Activated naive CD4-positive, alpha-beta T cell treated with anti-CD3 and anti-CD28 coated beads, Interleukin-2, amount 50 U/mL, for 72 hours (primary cell): Measurements from ENCODE around the gene MRPL21. TPM values are rescaled to one million over a fixed set of nuclear protein-coding genes. Genes with fewer than 3 reads are reported as not detected.
A peak's percentile ranks its signal among the peaks of the same experiment; 100 is the strongest.

Source experiments
- ATAC-seq, 2 donors: fragments of 150-1000 bp; cut with Tn5 transposase; 2 replicates each; pipeline ENCODE4 v1.10.0; 2021; ENCODE audit warnings: mild to moderate bottlenecking in 2 of 2, moderate library complexity in 2 of 2
- DNase-seq, 2 donors: peaks; one replicate each; pipeline ENCODE4 v3.0.0; 2021 to 2022; ENCODE audit warnings: low spot score in 2 of 2
- H3K27ac Mint-ChIP-seq, 2 donors: one replicate each; pipeline ENCODE4 v1.8.0; 2022; ENCODE audit warnings: mild to moderate bottlenecking in 2 of 2, mixed read lengths in 2 of 2
- H3K36me3 Mint-ChIP-seq, 2 donors: one replicate each; pipeline ENCODE4 v1.8.0; 2022; ENCODE audit warnings: mixed read lengths in 2 of 2
- H3K9me3 Mint-ChIP-seq, 2 donors: one replicate each; pipeline ENCODE4 v1.8.0; 2022; ENCODE audit warnings: mixed read lengths in 2 of 2
- total RNA-seq, 2 donors: library from RNA; stranded (reverse); gene quantifications; one replicate each; pipeline ENCODE4 v1.2.3, GENCODE V29; 2022

MRPL21 gene
- total RNA-seq, 2 donors from 2014 or later, result 49.4 to 87.1 TPM

DNA sequence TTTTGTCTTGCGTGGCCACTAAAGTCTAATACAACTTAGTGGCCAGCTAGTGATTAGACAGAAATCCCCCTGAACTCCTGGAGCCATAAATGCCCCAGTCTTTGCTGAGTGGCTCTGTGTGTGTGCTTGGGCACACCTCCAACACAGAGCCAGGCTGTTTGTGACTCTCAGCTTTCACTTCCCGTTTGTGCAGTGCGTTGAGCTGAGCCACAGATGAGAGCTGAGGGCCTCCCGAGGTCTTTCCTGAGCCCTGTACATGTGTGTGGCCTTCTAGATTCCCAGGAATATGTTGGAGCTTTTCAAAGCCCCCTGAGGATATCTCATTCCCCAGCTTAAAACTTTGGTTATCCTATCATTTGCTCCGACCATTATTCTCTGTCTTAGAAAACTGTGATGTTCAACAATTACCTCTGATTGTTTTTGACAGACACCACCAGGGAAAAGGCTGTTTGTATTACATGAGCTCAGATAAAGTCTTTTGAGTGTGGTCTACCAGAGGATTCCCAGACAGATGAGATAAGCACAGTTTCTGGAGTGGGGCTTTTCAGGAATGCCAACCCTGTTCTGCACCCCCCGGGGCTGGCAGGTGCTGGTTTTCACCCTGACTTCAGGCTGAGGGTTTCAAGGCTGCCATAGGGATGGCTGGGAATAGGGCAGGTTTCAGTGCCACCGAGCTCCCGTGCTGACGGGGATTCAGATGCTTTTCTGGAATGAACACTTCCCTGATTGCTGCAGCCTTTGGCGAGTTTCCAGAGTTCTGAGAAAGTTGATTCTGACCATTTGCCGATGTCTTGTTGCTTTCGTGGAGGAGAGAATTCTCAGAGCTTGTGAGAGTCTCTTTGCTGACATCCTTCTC, 23.9 kb upstream of the MRPL21 start:
- no peak for ATAC-seq
- peaks cover 42 to 64% of the 10 kb centered on the region in 2 donors for H3K36me3 Mint-ChIP-seq
- DNase-seq, result peak in 1 of 2 donors; percentile 9
- no peak overlapping the region for H3K27ac Mint-ChIP-seq
- peaks cover 10 to 22% of the 10 kb centered on the region in 2 donors for H3K9me3 Mint-ChIP-seq

DNA sequence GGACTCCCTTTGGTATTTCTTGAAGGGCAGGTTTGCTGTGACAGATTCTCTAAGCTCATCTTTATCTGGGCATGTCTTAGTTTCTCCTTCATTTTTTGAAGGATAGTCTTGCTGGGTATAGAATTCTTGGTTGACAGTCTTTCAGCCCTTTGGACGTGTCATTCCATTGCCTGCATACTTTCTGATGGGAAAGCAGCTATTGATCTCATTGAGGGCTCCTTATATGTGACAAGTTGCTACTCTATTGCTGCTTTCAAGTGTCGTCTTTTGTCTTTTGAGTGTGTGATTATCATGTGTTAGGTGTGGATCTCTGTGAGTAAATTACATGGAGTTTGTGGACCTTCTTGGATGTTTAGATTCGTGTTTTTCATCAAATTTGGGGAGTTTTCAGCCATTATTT, 22.0 kb upstream of the MRPL21 start:
- Mint-ChIP-seq H3K36me3 (peaks cover 50 to 73% of the 10 kb centered on the region in 2 donors), H3K9me3 (peaks cover 10 to 22% of the 10 kb centered on the region in 2 donors), H3K27ac (no peak overlapping the region)
- DNase-seq (no peak), ATAC-seq (no peak)

DNA sequence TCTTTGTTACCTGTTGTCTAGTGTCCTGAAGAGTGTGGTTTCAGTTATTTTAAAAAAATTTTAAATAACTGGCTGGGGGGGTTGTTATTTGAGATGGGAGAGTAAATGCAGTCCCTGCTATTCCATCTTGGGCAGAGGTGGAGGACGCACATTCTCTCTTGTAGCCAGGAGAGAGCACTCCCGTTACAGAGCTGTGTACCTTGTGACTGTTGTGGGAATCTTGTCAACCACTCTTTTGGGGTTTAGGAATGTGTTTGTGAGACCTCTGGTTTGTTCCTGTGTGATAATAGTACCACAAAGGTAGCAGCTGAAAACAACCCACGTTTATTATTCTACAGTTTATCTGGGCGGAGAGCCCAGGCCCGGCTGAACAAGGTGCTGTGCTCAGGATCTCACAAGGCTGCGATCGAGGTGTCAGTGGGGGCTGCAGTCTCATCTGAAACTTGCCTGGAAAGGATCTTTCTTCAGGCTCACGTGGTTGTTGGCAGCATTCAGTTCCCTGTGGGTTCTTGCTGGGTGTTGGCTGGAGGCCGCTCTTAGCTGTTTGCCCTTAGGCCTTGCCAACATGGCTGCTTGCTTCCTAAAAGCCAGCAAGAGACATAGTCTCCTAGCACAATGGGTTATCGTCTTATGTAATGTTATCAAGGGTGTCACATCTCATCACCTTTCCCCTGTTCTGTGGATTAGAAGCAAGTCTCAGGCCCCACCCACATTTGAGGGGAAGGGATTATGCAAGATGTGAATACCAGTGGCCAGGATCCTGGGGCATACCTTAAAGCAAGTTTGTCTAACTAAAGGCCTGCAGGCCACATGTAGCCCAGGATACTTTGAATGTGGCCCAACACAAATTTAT, 20.7 kb upstream of the MRPL21 start:
- ATAC-seq (no peak), DNase-seq (peak in 1 of 2 donors; percentile 23)
- Mint-ChIP-seq H3K36me3 (peaks cover 48 to 72% of the 10 kb centered on the region in 2 donors), H3K27ac (no peak overlapping the region), H3K9me3 (peaks cover 10 to 22% of the 10 kb centered on the region in 2 donors)

DNA sequence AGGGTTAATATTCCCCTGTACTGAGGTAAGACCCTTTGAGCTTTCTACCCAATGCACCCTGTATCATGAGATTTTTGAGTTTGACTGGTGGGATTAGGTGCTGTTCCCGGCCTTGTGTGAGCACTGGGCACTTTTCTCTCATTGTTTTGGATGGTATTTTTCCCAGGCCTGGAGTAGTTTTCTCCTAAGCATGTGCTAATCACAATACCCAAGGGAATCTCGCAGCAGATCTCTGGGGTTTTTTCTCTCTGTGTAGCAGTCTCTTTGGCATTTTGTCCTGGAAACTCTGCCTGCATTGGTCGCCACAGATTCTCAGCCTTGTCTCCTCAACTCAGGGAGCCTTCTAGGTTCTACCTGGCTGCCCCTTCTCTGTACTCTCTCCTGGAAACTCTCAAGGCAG, 20.0 kb upstream of the MRPL21 start:
- H3K9me3 Mint-ChIP-seq, result peaks cover 10 to 22% of the 10 kb centered on the region in 2 donors
- H3K36me3 Mint-ChIP-seq, result peaks cover 48 to 71% of the 10 kb centered on the region in 2 donors
- DNase-seq (no peak), ATAC-seq (no peak)
- no peak overlapping the region for H3K27ac Mint-ChIP-seq

DNA sequence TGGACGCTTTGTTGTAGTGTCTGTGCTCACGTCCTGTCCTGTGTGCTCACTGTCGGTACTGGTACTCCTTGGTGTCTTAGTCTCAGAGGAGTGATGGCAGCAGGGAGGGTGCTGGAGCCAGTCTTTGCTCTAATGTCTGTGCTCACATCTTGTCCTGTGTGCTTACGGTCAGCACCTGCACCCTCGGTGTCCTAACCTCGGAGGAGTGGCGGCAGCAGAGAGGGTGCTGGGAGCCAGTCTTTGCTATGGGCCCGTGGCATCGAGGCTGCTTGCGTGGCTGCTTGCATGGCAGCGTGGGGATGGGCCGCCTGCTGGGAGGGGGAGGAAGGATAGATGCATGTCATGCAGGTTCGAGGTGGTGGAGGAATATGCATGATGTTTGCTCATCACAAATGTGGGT, 12.8 kb upstream of the MRPL21 start:
- Mint-ChIP-seq H3K27ac (no peak overlapping the region), H3K9me3 (no peaks in the 10 kb centered on the region), H3K36me3 (peaks cover 2 to 6% of the 10 kb centered on the region in 2 donors)
- DNase-seq, result peak in 1 of 2 donors; percentile 33
- no peak for ATAC-seq

DNA sequence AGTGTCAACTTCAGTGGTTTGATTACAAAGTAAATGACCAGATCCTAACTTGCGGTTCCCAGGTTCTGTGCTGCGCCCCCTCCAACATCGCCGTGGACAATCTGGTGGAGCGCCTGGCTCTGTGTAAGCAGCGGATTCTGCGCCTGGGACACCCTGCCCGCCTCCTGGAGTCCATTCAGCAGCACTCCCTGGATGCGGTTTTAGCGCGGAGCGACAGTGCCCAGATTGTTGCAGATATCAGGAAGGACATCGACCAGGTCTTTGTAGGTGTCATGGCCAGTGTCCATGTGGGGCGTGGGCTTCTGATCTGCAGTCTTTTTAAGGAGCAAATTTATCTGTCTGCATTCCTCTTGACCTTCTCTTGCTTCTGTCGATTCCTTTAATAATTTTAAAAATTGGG, 11.1 kb upstream of the MRPL21 start:
- Mint-ChIP-seq H3K9me3 (no peaks in the 10 kb centered on the region), H3K36me3 (no peaks in the 10 kb centered on the region), H3K27ac (no peak overlapping the region)
- ATAC-seq (no peak), DNase-seq (peak in 1 of 2 donors; percentile 39)

DNA sequence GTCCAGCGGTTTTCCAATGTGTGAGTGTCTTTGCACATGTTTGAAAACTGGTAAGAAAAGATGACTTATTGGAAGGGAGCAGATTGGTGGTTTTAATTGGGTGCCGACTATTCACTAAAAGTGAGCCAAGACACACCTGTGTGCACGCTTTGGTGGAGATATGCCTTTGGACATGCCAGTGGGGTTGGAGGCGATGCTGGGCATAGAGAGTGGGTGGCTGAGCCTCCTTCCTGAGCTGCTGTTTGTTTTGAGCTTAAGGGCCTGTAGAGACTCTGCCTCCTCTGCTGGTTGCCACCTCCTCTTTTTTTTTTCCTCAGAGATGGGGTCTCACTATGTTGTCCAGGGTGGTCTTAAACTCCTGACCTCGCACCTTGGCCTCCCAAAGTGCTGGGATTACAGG, 9.6 kb upstream of the MRPL21 start:
- H3K27ac Mint-ChIP-seq, result no peak overlapping the region
- no peaks in the 10 kb centered on the region for H3K9me3 Mint-ChIP-seq
- DNase-seq (peak in 1 of 2 donors; percentile 21), ATAC-seq (no peak)
- no peaks in the 10 kb centered on the region for H3K36me3 Mint-ChIP-seq

DNA sequence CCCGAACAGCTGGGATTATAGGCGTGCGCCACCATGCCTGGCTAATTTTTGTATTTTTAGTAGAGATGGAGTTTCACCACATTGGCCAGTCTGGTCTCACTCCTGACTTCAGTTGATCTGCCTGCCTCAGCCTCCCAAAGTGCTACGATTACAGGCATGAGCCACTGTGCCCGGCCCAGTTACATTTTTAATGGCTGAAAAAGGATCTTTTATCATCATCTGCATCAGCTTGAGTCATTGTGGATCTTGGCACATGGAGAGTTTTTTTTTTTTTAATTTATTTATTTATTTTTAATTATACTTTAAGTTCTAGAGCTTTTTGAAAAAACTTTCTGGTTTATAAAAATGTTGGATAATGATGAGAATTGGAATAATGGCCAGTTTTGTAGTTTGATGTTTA, 8.6 kb upstream of the MRPL21 start:
- ATAC-seq (no peak), DNase-seq (no peak)
- no peak overlapping the region for H3K27ac Mint-ChIP-seq
- no peaks in the 10 kb centered on the region for H3K9me3 Mint-ChIP-seq
- H3K36me3 Mint-ChIP-seq, result peaks cover 0 to 4% of the 10 kb centered on the region in 2 donors

DNA sequence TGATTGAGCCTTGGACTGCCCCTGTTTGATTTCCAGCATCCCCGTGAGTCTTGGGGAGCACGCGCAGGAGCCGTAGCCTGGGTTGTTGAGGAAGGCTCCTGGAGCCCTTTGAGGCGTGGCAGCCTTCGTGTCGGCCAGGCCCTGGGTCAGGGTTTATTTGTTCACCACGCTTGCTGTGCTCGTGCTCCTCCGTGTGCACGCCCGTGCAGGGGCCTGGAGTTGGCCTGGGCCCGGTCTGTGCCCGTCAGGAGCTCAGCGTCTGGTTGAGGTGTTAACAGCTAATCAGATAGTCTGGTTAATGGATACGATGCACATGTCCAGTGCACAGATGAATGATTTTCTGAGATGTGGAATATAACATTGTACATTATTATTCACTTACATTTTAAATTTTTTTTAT, 8.1 kb upstream of the MRPL21 start:
- DNase-seq (peak in 1 of 2 donors; percentile 45), ATAC-seq (no peak)
- H3K27ac Mint-ChIP-seq, result peak overlapping the region in 1 of 2 donors; percentile 9
- H3K9me3 Mint-ChIP-seq, result no peaks in the 10 kb centered on the region
- peaks cover 0 to 5% of the 10 kb centered on the region in 2 donors for H3K36me3 Mint-ChIP-seq

DNA sequence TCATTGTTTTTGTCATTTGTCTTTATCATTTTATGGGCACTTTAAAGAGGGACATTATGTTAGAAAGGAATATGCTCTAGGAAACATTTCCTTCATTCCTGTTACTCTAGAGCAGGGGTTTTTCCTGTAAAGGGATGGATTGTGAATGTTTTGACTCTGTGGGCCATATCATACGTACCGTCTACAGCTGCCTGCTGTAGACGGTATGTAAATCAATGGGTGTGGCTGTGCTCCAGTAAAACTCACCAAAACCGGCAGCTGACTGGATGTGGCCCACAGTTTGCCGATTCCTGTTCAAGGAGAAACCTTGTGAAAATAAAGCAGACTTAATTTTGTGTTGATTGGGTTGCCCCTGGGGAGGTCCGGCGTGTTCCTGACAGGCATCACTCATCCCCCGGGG, 7.3 kb upstream of the MRPL21 start:
- H3K36me3 Mint-ChIP-seq, result peaks cover 0 to 5% of the 10 kb centered on the region in 2 donors
- DNase-seq (peak in 1 of 2 donors; percentile 23), ATAC-seq (no peak)
- H3K9me3 Mint-ChIP-seq, result no peaks in the 10 kb centered on the region
- no peak overlapping the region for H3K27ac Mint-ChIP-seq

DNA sequence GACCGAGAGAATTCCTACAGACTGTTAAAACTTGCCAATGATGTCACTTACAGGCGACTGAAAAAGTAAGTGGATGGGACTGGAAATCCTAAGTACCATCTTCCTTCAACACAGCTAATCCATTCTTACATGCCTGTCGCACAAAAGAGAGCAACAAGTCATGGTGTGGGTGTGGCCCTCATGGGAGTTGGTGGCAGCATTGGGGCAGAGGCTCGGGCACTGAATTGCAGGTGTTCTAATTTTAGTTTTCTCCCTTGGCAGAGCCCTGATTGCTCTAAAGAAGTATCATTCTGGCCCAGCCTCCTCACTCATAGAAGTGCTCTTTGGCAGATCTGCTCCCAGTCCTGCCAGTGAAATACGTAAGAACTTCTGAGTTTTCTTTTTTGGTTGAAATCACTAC, 4.6 kb upstream of the MRPL21 start:
- no peak for DNase-seq
- H3K36me3 Mint-ChIP-seq, result peaks cover 5 to 17% of the 10 kb centered on the region in 2 donors
- H3K27ac Mint-ChIP-seq, result no peak overlapping the region
- no peak for ATAC-seq
- H3K9me3 Mint-ChIP-seq, result no peaks in the 10 kb centered on the region

DNA sequence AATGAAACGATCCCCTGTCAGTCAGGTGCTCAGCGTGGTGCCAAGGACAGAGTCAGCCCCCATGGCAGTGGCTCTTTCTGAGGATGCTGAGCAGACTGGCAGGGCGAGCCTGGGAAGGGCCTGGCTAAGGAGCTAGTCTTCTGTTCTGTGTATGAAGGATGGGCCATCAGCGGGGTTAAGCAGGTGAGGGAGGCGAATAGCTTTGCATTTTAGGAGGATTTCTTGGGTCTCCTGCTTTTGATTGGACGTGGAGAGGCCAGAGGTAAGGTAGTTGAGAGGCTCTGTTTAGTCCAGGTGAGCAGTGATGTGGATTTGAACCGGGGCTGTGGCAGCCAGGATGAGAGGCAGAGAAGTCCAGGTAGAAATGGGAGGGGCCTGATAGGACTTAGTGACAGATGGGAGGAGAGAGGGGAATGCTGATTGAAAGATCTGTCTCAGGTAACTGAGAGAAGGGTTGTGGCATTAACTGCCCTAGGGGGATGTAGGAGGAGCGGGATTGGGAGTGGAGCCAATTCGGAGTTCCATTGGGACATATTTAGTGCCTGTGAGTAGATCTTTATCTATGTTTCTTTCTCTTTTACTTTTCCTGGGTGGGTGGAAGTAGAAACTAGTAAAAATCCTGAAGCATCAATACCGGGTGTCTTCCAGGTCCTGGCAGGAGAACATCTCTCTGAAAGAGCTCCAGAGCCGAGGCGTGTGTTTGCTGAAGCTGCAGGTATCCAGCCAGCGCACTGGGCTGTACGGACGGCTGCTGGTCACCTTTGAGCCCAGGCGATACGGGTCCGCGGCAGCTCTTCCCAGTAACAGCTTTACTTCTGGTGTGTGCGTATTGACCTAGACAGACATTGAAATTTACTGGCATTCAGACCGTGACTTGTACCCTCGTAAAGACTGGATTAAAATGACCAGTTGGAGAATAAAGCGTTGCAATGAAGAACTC, 2.1 kb upstream of the MRPL21 start:
- peak overlapping the region; percentile 77 to 94 for H3K27ac Mint-ChIP-seq
- ATAC-seq (no peak), DNase-seq (no peak)
- H3K36me3 Mint-ChIP-seq, result peaks cover 12 to 23% of the 10 kb centered on the region in 2 donors
- no peaks in the 10 kb centered on the region for H3K9me3 Mint-ChIP-seq

DNA sequence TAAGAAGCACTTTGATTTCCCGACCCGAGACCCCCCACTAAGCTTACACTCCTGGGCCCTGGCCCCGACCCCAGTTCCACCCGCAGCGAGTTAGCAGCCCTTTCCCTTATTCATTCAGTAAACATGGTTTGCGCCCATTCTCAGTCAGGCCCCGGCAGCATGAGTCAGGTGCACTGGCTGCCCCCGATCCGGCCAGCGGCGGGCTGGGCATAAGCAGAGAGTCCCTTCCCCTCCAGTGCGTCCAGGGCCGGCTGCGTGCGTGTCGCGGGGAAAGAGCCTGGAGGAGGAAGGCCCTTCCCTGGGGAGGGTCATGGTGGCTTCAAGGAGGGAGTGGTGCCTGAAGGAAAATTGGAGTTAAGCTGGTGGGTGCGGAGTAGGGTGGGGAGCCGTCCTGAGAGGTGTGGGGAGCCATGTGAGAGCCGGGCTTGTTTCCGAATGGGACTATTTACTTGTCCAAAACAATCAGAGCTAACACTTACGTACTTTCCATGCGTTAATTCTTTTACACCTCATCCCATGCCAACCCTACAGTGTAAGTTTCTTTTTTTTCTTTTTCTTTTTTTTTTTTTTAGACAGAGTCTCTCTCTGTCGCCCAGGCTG, 716 bp upstream of the MRPL21 start:
- peak; percentile 40 to 74 for ATAC-seq
- peaks cover 12 to 23% of the 10 kb centered on the region in 2 donors for H3K36me3 Mint-ChIP-seq
- H3K27ac Mint-ChIP-seq, result peak overlapping the region; percentile 94 to 98
- no peaks in the 10 kb centered on the region for H3K9me3 Mint-ChIP-seq
- DNase-seq, result peak; percentile 28 to 59

DNA sequence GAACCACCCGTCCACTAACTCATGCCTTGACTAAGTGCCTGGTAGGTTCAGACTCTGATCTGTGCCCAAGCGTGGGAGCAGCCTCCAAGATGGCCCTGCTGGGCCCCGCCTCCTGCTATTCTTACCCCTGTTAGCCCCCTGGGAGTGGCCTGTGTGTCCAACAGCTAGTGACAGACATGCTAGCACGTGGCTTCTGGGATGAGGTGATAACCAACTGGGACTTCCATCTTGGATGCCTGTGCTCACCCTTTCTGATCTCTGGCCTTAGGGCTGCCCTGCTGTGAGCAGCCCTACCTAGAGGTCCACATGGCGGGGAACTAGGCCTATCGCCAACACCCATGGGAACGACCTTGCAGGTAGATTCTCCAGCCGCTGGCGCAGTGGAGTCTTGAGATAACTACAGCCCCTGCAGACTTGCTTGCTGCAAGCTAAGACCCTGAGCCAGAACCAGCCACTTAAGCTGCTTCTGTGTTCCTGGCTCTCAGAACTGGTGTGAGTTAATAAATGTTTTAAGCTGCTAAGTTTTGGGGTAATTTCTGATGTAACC, 2.7 kb downstream of the MRPL21 start:
- Mint-ChIP-seq H3K36me3 (peaks cover 12 to 17% of the 10 kb centered on the region in 2 donors), H3K9me3 (no peaks in the 10 kb centered on the region), H3K27ac (no peak overlapping the region)
- ATAC-seq (no peak), DNase-seq (no peak)

DNA sequence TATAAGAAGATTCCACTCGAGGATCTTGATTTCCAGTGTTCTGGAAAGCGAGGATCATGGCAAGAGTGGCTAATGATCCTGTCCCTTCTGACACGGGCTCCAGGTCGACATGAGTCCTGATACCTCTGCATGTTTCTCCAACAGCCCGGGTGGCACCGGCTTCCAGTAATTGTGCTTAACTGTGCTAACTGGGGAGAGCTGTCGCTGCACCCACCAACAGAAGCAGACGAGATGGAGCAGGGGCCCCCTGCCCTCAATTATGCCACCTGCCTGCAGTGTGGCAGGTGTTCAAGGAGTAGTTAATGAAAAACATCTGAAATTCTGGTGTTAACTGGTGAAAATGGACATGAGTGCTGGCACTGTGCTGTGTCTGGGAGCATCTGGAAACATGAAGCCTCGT, 6.2 kb downstream of the MRPL21 start:
- Mint-ChIP-seq H3K27ac (no peak overlapping the region), H3K36me3 (no peaks in the 10 kb centered on the region), H3K9me3 (no peaks in the 10 kb centered on the region)
- no peak for DNase-seq
- no peak for ATAC-seq
